Upper lobe of left lung (tissue), 6 donors: ENCODE results near the gene DNAJC8. TPM values are rescaled to one million over a fixed set of nuclear protein-coding genes. Genes with fewer than 3 reads are reported as not detected.

Experiments used
- ATAC-seq, 2 donors: fragments of 200-7000 bp; cut with Tn5 transposase; one replicate each; pipeline ENCODE4 v1.9.1; 2022; ENCODE audit warnings: mild to moderate bottlenecking in 2 of 2, moderate library complexity in 2 of 2; ENCODE audit not compliant: low FRiP score in 2 of 2
- DNase-seq, 2 donors: peaks; one replicate each; pipeline ENCODE4 v3.0.0-alpha.2; 2019 to 2020
- H3K27ac ChIP-seq, 4 donors: fragments of 200-600 bp; sonication (generic); one replicate each; pipeline ENCODE4 v1.5.1; 2016 to 2019
- H3K27me3 ChIP-seq, 4 donors: fragments of 200-600 bp; sonication (generic); one replicate each; pipeline ENCODE4 v1.5.1; 2017 to 2019
- H3K36me3 ChIP-seq, 4 donors: fragments of 200-600 bp; sonication (generic); one replicate each; pipeline ENCODE4 v1.5.1; 2016 to 2019
- H3K4me1 ChIP-seq, 4 donors: fragments of 200-600 bp; sonication (generic); one replicate each; pipeline ENCODE4 v1.5.1; 2018 to 2019
- H3K4me3 ChIP-seq, 4 donors: fragments of 200-600 bp; sonication (generic); one replicate each; pipeline ENCODE4 v1.5.1; 2017 to 2019; ENCODE audit warnings: mild to moderate bottlenecking in 2 of 4, moderate library complexity in 1 of 4
- H3K9me3 ChIP-seq, 4 donors: fragments of 200-600 bp; sonication (generic); one replicate each; pipeline ENCODE4 v1.5.1; 2018 to 2019
- EP300 ChIP-seq, 4 donors: sonication (generic); formaldehyde crosslinking; IDR thresholded peaks; one replicate each; pipeline ENCODE4 v1.5.1; 2017; ENCODE audit warnings: antibody characterized with exemption in 4 of 4, control low read depth in 2 of 4
- POLR2A ChIP-seq, 4 donors: fragments of 450-650 bp; IDR thresholded peaks; one replicate each; pipeline ENCODE4 v1.5.1; 2016 to 2017; ENCODE audit warnings: antibody characterized with exemption in 4 of 4, mild to moderate bottlenecking in 2 of 4
- POLR2AphosphoS5 ChIP-seq, 2 donors: sonication (generic); formaldehyde crosslinking; IDR thresholded peaks; one replicate each; pipeline ENCODE4 v1.5.1; 2017; ENCODE audit warnings: antibody characterized with exemption in 2 of 2
- WGBS, 2 donors: methylation state at CpG; one replicate each; pipeline ENCODE4 v1.1.5; 2017 to 2018; 5-methylcytosine and 5-hydroxymethylcytosine counted together
- total RNA-seq, 6 donors: library from RNA; depleted of rRNA in 4 of 6; stranded (reverse); fragments of >200 nt in 4 of 6; gene quantifications; one replicate each; pipeline versions ENCODE4 v1.1.0 to v1.2.1, GENCODE V29; 2016 to 2021
- TF ChIP-seq, protein P1 (sequence below), 6 experiments: fragments of 450-650 bp in 4 of 6; fragments of 200-600 bp in 2 of 6; sonication (generic) in 2 of 6; IDR thresholded peaks; one replicate each; pipeline ENCODE4 v1.5.1; 2016 to 2019; ENCODE audit warnings: antibody characterized with exemption in 6 of 6
- donor health status: DM: no; HTN: no; CAD: no; lungs with moderate emphysema.
- donor health status: DM: no; HTN: yes; CAD: no; lungs with severe emphysema.

Gene DNAJC8
- total RNA-seq, 6 donors from 2014 or later, result 50.0 to 107 (median 73.5) TPM

DNA sequence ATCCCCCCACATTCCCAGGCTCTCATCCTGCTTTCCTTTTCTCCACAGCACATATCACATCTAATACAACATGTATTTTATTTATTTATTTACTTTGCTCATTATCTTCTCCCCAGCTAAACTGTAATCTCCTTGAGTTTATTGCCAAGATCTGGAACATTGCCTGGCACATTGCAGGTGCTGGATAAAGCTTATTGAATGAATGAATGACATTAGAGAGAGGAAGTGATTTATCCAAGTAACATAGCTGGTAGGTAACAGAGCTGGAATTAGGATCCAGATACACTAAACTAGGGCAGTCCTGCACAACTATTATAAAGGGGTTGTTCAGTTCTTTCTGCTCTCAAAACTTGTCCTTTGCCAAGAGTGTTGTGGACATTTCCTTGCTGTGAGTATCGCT, 47.8 kb downstream of the DNAJC8 start:
- no peak overlapping the region for H3K4me3 ChIP-seq
- no peak overlapping the region for H3K27ac ChIP-seq
- ATAC-seq (no peak), DNase-seq (no peak)
- no peaks in the 10 kb centered on the region for H3K36me3 ChIP-seq
- WGBS, 2 donors, result 88 to 91% methylated on average over 1 of the region's 1 CpG
- peaks cover 0 to 2% (median 0%) of the 10 kb centered on the region in 4 donors for H3K4me1 ChIP-seq
- no peaks in the 10 kb centered on the region for H3K9me3 ChIP-seq
- no peaks in the 10 kb centered on the region for H3K27me3 ChIP-seq
- TF ChIP-seq POLR2AphosphoS5 (IDR thresholded peaks at IDR 0.05) (no peak), EP300 (IDR thresholded peaks at IDR 0.05) (no peak), POLR2A (IDR thresholded peaks at IDR 0.05) (no peak)
- TF ChIP-seq, protein P1, sequence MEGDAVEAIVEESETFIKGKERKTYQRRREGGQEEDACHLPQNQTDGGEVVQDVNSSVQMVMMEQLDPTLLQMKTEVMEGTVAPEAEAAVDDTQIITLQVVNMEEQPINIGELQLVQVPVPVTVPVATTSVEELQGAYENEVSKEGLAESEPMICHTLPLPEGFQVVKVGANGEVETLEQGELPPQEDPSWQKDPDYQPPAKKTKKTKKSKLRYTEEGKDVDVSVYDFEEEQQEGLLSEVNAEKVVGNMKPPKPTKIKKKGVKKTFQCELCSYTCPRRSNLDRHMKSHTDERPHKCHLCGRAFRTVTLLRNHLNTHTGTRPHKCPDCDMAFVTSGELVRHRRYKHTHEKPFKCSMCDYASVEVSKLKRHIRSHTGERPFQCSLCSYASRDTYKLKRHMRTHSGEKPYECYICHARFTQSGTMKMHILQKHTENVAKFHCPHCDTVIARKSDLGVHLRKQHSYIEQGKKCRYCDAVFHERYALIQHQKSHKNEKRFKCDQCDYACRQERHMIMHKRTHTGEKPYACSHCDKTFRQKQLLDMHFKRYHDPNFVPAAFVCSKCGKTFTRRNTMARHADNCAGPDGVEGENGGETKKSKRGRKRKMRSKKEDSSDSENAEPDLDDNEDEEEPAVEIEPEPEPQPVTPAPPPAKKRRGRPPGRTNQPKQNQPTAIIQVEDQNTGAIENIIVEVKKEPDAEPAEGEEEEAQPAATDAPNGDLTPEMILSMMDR (IDR thresholded peaks at IDR 0.05), result no peak

DNA sequence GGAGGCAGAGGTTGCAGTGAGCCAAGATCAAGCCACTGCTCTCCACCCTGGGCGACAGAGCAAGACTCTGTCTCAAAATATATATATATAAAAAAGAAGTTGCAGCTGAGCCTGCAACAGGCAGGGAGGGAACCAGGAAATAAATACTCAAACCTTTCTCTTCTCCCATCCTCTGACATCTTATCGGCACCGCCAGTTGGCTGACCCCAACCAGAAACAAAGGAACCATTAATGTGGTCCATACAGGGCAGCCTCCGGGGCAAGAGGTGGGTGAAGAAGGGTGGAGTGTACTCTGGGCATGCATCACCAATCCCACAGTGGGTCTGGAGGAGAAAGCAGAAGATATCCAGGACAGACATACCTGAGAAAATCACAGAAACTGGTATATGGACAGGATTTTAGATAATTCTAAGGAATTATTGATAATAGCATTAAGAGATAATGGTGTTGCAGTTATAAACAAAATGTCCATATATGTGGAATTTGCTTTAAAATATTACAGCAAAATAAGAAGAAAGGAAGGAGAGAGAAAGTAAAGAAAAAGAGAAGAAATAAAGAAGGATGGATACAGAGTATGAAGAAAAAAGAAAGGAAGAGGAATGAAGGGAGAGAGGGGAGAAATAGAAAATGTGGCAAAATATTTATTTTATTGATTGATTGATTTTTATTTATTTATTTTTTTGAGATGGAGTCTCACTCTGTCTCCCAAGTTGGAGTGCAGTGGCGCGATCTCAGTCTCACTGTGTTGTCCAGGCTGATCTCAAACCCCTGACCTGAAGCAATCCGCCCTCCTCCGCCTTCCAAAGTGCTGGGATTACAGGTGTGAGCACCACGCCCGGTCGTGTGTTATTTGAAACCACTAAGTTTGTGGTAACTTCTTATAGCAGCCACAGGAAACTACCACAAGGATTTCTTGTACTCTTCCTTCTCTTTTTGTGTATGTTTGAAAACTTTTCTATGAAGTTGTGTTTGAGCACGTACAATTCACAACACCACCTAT, 52.2 kb downstream of the DNAJC8 start:
- no peak overlapping the region for H3K4me3 ChIP-seq
- peaks cover 0 to 2% (median 1%) of the 10 kb centered on the region in 4 donors for H3K4me1 ChIP-seq
- no peaks in the 10 kb centered on the region for H3K9me3 ChIP-seq
- no peaks in the 10 kb centered on the region for H3K27me3 ChIP-seq
- no peak overlapping the region for H3K27ac ChIP-seq
- no peaks in the 10 kb centered on the region for H3K36me3 ChIP-seq
- no peak for DNase-seq
- WGBS, 2 donors, result 58 to 61% methylated on average over 12 of the region's 12 CpGs
- no peak for ATAC-seq
- TF ChIP-seq, protein P1 (IDR thresholded peaks at IDR 0.05), result no peak
- no peak for TF ChIP-seq POLR2A (IDR thresholded peaks at IDR 0.05)
- no peak for TF ChIP-seq POLR2AphosphoS5 (IDR thresholded peaks at IDR 0.05)
- TF ChIP-seq EP300 (IDR thresholded peaks at IDR 0.05), result no peak

DNA sequence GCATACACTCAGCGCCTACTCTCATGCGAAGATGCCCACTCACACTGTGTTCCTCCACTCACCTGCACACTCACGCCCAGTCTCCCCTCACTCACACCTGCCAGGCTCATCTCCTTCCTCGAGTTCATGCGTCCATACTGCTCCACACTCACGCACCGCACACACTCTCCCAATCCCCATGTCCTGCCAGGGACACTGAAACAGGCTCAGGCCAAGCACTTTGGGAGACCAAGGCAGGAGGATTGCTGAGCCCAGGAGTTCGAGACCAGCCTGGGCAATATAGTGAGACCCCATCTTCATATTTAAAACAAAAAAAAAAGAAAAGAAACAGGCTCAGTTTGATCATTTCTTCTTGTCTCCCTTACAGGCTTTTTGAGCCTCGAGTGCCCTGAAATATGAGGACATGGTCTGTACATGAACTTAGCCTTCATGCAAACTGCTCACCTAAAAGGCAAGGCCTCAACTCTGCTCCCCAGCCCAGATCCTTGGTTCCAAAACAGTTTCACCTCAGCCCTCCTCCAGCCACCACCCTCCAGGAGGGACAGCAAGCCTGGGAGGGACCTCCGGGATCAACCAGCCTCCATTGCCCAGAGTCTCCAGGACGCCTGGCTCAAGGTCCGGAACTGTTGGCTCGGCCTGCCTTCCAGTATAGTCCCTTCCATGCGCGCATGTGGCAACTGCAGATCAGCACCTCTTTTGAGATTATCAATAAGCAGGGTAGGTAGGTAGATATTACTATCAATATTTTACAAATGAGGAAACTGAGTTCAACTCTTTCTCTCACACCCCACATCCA, 53.9 kb downstream of the DNAJC8 start:
- H3K27ac ChIP-seq, result no peak overlapping the region
- no peak for ATAC-seq
- no peak overlapping the region for H3K4me3 ChIP-seq
- H3K27me3 ChIP-seq, result no peaks in the 10 kb centered on the region
- H3K4me1 ChIP-seq, result peaks cover 1 to 7% (median 6%) of the 10 kb centered on the region in 4 donors
- TF ChIP-seq EP300 (IDR thresholded peaks at IDR 0.05) (no peak), POLR2A (IDR thresholded peaks at IDR 0.05) (no peak)
- TF ChIP-seq, protein P1 (IDR thresholded peaks at IDR 0.05), result no peak
- no peak for DNase-seq
- no peaks in the 10 kb centered on the region for H3K9me3 ChIP-seq
- 93 to 94% methylated on average over 13 to 15 of the region's 15 CpGs for WGBS, 2 donors
- H3K36me3 ChIP-seq, result no peaks in the 10 kb centered on the region

DNA sequence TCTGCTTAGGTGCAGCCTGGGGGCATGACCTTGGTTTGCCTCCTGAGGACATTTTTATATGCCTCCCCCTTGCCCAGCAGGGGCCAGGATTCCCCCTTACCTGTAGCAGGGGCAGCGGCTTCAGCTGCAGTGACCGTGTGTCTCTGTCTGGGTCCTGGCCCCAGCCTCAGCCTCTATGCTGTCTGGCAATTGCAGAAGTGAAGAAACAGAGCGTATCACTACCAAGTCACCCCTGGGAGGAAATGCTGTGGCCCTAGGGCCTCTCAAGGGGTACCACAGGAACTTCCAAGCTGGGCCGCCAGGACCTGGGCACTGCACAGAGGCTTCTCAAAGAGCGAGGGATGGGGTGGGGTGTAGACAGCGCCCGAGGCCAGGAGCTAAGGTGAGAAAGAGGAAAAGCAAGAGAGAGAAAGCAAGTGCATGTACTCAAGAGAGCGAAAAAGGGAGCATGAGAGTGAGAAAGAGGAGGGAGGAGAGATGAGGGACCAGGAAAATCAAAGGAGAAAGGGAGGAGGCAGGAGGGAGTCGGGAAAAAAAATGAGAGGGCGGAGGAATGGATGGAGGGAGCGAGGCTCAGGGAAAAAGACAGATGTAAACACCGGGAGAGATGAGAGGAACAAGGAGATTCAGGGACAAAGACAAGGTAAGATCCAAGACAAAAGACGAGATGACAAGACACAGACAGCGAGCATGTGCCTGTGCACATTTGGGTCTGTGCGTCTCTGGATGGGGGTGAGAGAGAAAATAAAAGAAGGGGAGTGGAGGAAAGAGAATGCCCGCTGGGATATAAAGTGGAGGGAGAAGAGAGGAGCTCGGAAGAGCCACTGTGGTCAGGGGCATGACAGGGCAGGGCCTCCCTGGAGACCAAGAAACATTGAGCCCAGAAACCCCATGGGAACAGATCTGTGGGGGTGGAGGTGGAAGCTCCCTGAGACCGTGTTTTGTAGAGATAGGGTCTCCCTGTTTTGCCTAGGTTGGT, 56.0 kb downstream of the DNAJC8 start, which contains the start of gene PTAFR:
PTAFR (minus strand) TSS at position 199 of the 979 bp plus-strand sequence. CDS start 25,669 bp downstream, outside the sequence.
- WGBS, 2 donors, result 67 to 79% methylated on average over 18 of the region's 18 CpGs
- Histone ChIP-seq H3K4me1 (peaks cover 21 to 28% (median 26%) of the 10 kb centered on the region in 4 donors), H3K27me3 (no peaks in the 10 kb centered on the region), H3K36me3 (no peaks in the 10 kb centered on the region), H3K9me3 (no peaks in the 10 kb centered on the region), H3K4me3 (peak within 1 kb of the TSS in 3 of 4 donors; percentile 22 to 49 (median 37)), H3K27ac (peak within 1 kb of the TSS; percentile 72 to 88 (median 81))
- TF ChIP-seq EP300 (IDR thresholded peaks at IDR 0.05), result no peak
- TF ChIP-seq, protein P1 (IDR thresholded peaks at IDR 0.05), result no peak
- peak in 1 of 4 donors; percentile 81 for TF ChIP-seq POLR2A (IDR thresholded peaks at IDR 0.05)
- TF ChIP-seq POLR2AphosphoS5 (IDR thresholded peaks at IDR 0.05), result peak; percentile 37 to 59
- DNase-seq (peak in 1 of 2 donors; percentile 77), ATAC-seq (peak; percentile 54)
